HG02763 (cell line): ENCODE results near the gene CILP2.

Experiments used
- ATAC-seq: cut with Tn5 transposase; IDR thresholded peaks from one replicate; pipeline ENCODE4 v1.9.1; 2021; ENCODE audit warnings: mild to moderate bottlenecking, moderate library complexity; ENCODE audit not compliant: unreplicated experiment

Gene CILP2

GRCh38 chr19:19505669-19506326, 32.3 kb upstream of the CILP2 start:
- no peak for ATAC-seq

- no peak for ATAC-seq
These were observed 31.5 kb upstream of the CILP2 start for GRCh38 chr19:19506592-19506991.

- no peak for ATAC-seq
These were observed 30.7 kb upstream of the CILP2 start for GRCh38 chr19:19507354-19507753.

- no peak for ATAC-seq
These were observed 29.8 kb upstream of the CILP2 start for GRCh38 chr19:19508217-19508616.

- no peak for ATAC-seq
These were observed 27.6 kb upstream of the CILP2 start for GRCh38 chr19:19510432-19510831.

GRCh38 chr19:19513682-19514081, 24.4 kb upstream of the CILP2 start:
- ATAC-seq, result no peak

- no peak for ATAC-seq
These were observed 23.8 kb upstream of the CILP2 start for GRCh38 chr19:19514215-19514657.

DNA sequence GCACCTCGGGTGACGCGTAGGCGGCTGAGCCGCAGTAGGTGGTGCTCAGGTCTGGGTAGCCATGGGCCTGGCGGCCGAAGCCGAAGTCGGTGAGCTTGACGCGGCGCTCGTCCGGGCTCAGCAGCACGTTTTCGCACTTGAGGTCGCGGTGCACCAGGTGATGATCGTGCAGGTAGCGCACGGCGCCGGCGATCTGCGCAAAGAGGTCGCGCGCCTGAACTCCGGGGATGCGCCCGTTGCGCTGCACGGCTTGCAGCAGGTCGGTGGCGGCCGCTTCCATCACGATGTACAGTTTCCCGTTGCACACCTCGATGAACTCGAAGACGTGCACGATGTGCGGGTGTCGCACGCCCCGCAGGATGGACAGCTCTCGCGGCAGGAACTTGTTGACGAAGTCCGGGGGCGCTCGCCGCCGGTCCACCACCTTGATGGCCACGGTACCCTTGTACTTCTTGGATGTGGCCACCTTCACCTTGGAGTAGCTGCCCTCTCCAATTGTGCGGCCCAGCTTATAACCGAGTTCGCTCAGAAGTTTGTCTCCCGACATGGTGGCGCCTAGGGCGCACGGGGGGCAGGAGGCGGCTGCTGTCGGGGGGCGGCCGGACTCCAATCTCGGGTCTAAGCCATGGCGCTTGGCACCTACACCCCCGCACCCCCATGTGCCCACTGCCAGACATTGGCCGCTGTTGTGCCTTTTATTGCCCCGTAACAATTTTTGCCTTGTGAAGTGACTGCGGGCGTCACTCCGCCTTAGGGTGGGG, 23.0 kb upstream of the CILP2 start, which contains the start of gene TSSK6:
Gene TSSK6, minus strand, starts transcription at position 668 of the 761 bp plus-strand sequence. Its CDS starts 121 bp downstream, at position 547.
- ATAC-seq, result no peak

- ATAC-seq, result peak; percentile 87
These were observed 22.2 kb upstream of the CILP2 start, which contains the start of gene NDUFA13 for GRCh38 chr19:19515642-19516519. TSS of gene NDUFA13 (plus strand) at chr19:19516225. CDS start at chr19:19516239, 14 bp downstream.

DNA sequence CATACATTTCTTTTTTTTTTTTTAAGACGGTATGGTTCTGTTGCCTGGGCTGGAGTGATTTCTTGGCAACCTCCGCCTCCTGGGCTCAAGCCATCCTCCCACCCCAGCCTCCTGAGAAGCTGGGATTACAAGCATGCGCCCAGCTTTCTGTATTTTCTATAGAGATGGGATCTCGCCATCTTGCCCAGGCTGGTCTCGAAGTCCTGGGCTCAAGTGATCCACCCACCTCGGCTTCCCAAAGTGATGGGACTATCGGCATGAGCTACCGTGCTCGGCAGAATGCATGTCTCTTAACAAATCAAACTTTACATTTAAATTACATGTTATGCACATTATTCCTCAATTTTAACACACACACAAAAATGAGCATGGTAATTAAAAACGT, 20.8 kb upstream of the CILP2 start:
- ATAC-seq, result no peak

DNA sequence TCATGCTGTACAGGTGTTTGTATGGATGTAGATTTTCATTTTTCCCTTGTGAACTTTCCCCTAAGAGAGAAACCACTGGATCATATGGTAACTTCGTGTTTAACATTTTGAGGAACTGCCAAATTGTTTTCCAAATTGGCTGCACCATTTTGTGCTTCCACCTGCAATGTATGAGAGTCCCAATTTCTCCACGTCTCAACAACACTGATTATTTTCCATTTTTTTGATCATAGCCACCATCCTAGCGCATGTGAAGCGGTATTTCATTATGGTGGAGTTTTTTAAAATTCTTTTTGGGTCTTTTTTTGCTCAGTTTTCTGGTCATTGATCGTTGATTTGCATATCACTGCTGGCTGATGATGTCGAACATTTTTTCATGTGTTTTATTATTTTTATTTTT, 17.1 kb upstream of the CILP2 start:
- ATAC-seq, result no peak

DNA sequence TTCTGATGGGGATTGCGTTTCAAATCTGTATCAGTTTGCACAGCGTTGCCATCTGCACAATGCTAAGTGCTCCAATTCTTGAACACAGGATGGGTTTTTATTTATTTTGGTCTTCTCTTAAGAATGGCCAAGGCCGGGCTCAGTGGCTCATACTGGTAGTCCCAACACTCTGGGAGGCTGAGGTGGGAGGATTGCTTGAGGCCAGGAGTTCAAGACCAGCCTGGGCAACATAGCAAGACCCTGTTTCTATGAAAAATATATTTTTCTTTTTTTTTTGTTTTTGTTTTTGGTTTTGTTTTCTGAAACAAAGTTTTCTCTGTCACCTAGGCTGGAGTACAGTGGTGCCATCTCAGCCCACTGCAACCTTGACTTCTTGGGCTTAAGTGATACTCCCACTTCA, 14.9 kb upstream of the CILP2 start:
- no peak for ATAC-seq

- no peak for ATAC-seq
These were observed 14.0 kb upstream of the CILP2 start for GRCh38 chr19:19524053-19524452.

DNA sequence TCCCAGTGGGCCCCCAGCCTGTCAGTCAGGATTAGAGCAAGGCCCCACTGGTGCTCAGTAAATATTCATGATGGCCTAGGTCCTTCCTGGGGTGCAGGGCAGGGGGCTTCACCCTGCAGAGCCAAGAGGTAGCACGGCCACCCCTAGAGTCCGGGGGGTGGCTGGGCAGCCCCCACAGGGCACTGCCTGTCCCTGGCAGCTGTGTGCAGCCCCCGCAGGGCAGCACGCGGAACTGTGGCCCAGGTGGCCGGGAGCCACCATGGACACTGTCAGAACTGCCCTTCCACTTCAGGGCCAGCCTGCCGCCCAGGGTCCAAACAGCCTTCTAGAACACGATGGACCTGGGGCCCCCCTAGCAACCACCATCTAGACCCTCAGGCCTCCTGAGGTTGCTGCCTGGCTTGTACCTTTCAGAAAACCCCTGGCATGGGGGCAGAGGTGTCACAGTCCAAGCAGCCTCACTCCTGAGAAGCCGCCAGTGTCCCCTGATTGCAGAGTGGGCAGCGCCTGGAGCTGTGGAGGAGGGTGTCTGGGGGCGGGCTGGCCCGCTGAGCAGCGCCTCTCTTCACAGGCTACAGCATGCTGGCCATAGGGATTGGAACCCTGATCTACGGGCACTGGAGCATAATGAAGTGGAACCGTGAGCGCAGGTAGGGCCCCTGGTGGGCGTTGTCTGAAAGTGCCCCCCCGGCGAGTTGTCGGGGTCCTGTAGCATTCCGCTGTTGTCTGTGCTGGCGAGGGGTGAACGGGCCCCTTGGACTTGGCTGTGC, 12.3 kb upstream of the CILP2 start:
- ATAC-seq, result no peak

- ATAC-seq, result no peak
These were observed 11.3 kb upstream of the CILP2 start for GRCh38 chr19:19526581-19527370.

DNA sequence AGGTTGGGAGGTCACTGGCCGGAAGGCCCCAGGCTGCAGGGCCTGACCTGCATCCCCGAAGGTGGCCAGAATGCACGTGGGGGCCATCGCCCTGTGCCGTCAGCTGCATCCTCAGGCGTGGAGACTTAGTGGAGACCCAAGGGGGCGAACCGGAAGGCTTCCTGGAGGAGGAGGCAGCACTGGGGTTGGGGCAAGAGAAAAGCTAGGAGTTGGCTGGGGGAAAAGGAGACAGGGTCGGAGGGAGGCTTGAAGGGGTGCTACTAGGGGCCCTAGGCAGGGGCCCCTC, 10.8 kb upstream of the CILP2 start:
- no peak for ATAC-seq

DNA sequence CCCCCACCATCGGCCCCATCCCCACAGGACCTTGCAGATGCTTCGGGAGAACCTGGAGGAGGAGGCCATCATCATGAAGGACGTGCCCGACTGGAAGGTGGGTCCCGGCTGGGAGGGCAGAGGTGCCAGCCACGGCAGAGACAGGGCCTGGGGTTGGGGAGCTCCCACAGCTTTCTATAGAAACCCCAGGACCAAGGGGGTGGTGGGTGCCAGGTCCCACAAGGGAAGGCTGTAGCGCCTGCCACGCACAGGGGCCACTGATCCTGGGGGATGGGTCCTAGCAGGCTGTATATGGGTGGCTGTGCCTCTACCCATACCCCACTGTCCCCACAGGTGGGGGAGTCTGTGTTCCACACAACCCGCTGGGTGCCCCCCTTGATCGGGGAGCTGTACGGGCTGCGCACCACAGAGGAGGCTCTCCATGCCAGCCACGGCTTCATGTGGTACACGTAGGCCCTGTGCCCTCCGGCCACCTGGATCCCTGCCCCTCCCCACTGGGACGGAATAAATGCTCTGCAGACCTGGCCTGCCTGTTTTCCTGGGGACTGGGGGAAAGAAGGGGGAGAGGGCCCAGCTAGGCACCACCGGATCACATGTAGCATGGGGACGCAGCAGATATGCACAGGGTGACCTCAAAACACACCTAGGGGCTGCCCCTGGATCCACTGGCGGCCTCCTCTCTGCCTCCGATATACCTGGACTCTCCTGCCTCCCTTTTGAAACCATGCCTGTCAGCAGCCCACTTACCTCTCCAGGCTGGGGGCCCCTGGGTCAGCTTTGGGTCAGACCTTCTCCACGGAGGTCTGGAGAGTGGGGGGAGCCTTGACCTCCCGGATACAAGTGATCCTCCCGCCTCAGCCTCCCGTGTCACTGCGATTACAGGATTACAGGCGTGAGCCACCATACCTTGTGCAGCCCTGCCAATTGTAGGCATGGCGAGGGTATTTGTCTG, 10.1 kb upstream of the CILP2 start:
- no peak for ATAC-seq

GRCh38 chr19:19528721-19529490, 9.2 kb upstream of the CILP2 start, which contains the start of gene YJEFN3:
TSS of gene YJEFN3 (plus strand) at chr19:19528911. CDS start at chr19:19528933, 22 bp downstream.
- ATAC-seq, result no peak
